ENCODE data around the gene PLAA.
A peak's percentile ranks its signal among the peaks of the same experiment; 100 is the strongest.
"Not testable (repeated sequence)": the region's sequence is repeated elsewhere in the genome, so short reads cannot be mapped to it uniquely, and the experiment has no call there.

Gene PLAA

GRCh38 chr9:26928902-26929495 lies 18.0 kb downstream of the PLAA start:
- no peak for DNase-seq

- no peak for DNase-seq
Observed at GRCh38 chr9:26925609-26926008, 21.4 kb downstream of the PLAA start.

GRCh38 chr9:26919698-26920097 lies 27.3 kb downstream of the PLAA start:
- DNase-seq = no peak

GRCh38 chr9:26913138-26913668 lies 33.8 kb downstream of the PLAA start:
- no peak for DNase-seq

GRCh38 chr9:26904671-26905070 lies 42.4 kb downstream of the PLAA start:
- no peak for DNase-seq

GRCh38 chr9:26904070-26904469 lies 43.0 kb downstream of the PLAA start:
- DNase-seq = no peak

- no peak for DNase-seq
Observed at GRCh38 chr9:26893030-26893676, 53.9 kb downstream of the PLAA start.

- DNase-seq = peak in 1 of 2 experiments; percentile 37
Observed at GRCh38 chr9:26892251-26893029, 54.6 kb downstream of the PLAA start, which contains the start of gene CAAP1. CAAP1 (minus strand) TSS chr9:26892802; CDS start chr9:26892715, 87 bp downstream.

GRCh38 chr9:26891726-26892125 lies 55.3 kb downstream of the PLAA start:
- no peak for DNase-seq

- no peak for DNase-seq
Observed at GRCh38 chr9:26888271-26888670, 58.8 kb downstream of the PLAA start.

GRCh38 chr9:26882154-26882553 lies 64.9 kb downstream of the PLAA start:
- DNase-seq = no peak

- DNase-seq = no peak
Observed at GRCh38 chr9:26880262-26880661, 66.8 kb downstream of the PLAA start.

- DNase-seq = not testable (repeated sequence)
Observed at GRCh38 chr9:26875155-26875554, 71.9 kb downstream of the PLAA start.

GRCh38 chr9:26870292-26870691 lies 76.8 kb downstream of the PLAA start:
- DNase-seq = no peak

GRCh38 chr9:26863074-26863473 lies 84.0 kb downstream of the PLAA start:
- DNase-seq = no peak

GRCh38 chr9:26856413-26857032 lies 90.5 kb downstream of the PLAA start:
- no peak for DNase-seq

Data from cerebellar nuclear complex (tissue), 1 donor.